Measurements from ENCODE around the gene COL4A6.

The COL4A6 gene

GRCh38 chrX:108167211-108167872 is 270.9 kb downstream of the COL4A6 start (continued):
- TF ChIP-seq OVOL3 (tag by site-specific recombination; IDR thresholded peaks at IDR 0.05) (no peak), SP7 (tag by site-specific recombination; IDR thresholded peaks at IDR 0.05) (no peak), ZNF112 (tag by site-specific recombination; IDR thresholded peaks at IDR 0.05) (no peak), SETDB1 (IDR thresholded peaks at IDR 0.05; ENCODE audit: insufficient read length, low read length) (peak; percentile 24), ZNF518A (tag by site-specific recombination; conservative IDR thresholded peaks at IDR 0.05; ENCODE audit: low read depth) (no peak), ZNF24 (tag by site-specific recombination; IDR thresholded peaks at IDR 0.05) (no peak), ZBTB17 (tag by site-specific recombination; IDR thresholded peaks at IDR 0.05) (no peak), ZNF292 (tag by site-specific recombination; IDR thresholded peaks at IDR 0.05; ENCODE audit: borderline replicate concordance, low read depth) (no peak), PBX3 (CRISPR knock-in tag; IDR thresholded peaks at IDR 0.05) (no peak), HOXD13 (CRISPR knock-in tag; IDR thresholded peaks at IDR 0.05; ENCODE audit: borderline replicate concordance) (no peak), ZBTB20 (tag by site-specific recombination; IDR thresholded peaks at IDR 0.05) (peak; percentile 47), ZNF280C (tag by site-specific recombination; IDR thresholded peaks at IDR 0.05) (no peak), ZNF776 (tag by site-specific recombination; IDR thresholded peaks at IDR 0.05; ENCODE audit: borderline replicate concordance) (no peak), ZNF654 (tag by site-specific recombination; IDR thresholded peaks at IDR 0.05; ENCODE audit: low read depth) (no peak), ZNF629 (tag by site-specific recombination; IDR thresholded peaks at IDR 0.05) (peak; percentile 59), KLF16 (tag by site-specific recombination; IDR thresholded peaks at IDR 0.05) (no peak), ZNF529 (tag by site-specific recombination; IDR thresholded peaks at IDR 0.05; ENCODE audit: insufficient replicate concordance) (no peak), TSHZ1 (tag by site-specific recombination; IDR thresholded peaks at IDR 0.05; ENCODE audit: borderline replicate concordance) (peak; percentile 83), ZIC2 (tag by site-specific recombination; IDR thresholded peaks at IDR 0.05) (no peak), ZNF658 (tag by site-specific recombination; IDR thresholded peaks at IDR 0.05) (no peak), KLF1 (tag by site-specific recombination; IDR thresholded peaks at IDR 0.05) (no peak), CTCF (tag by site-specific recombination; IDR thresholded peaks at IDR 0.05) (no peak), ZNF792 (tag by site-specific recombination; IDR thresholded peaks at IDR 0.05) (no peak), ZNF548 (tag by site-specific recombination; IDR thresholded peaks at IDR 0.05) (no peak)
